Liver (tissue), 3 donors: Measurements from ENCODE around the gene ERBB2.

Experiments
- CTCF ChIP-seq: fragments of 150-350 bp; IDR thresholded peaks from 2 replicates; pipeline ENCODE4 v1.5.1; 2017; ENCODE audit warnings: improper control_type of control experiment, low read depth, low read length; ENCODE audit not compliant: missing input control
- HNF4A ChIP-seq, 2 donors: conservative IDR thresholded peaks; 2 replicates each; pipeline ENCODE4 v1.6.1; 2016; ENCODE audit warnings: antibody characterized with exemption in 2 of 2, mild to moderate bottlenecking in 2 of 2
- donor health status: healthy.
- donor health status: healthy.

GRCh38 chr17:39719563-39720355 lies 19.9 kb downstream of the ERBB2 start:
- TF ChIP-seq CTCF (no peak), HNF4A (conservative IDR thresholded peaks at IDR 0.05) (no peak)
